GM19023 (cell line): ENCODE results near the gene TCEA3.
"Not testable (repeated sequence)": the region's sequence is repeated elsewhere in the genome, so short reads cannot be mapped to it uniquely, and the experiment has no call there.

Source experiments
- ATAC-seq: cut with Tn5 transposase; IDR thresholded peaks from one replicate; pipeline ENCODE4 v1.9.1; 2021; ENCODE audit warnings: mild to moderate bottlenecking, moderate library complexity; ENCODE audit not compliant: unreplicated experiment

TCEA3 gene

GRCh38 chr1:23394684-23395083 is 29.9 kb downstream of the TCEA3 start:
- no peak for ATAC-seq

GRCh38 chr1:23394181-23394580 is 30.4 kb downstream of the TCEA3 start:
- ATAC-seq = no peak

GRCh38 chr1:23393706-23394105 is 30.8 kb downstream of the TCEA3 start:
- ATAC-seq = no peak

GRCh38 chr1:23392125-23392855 is 32.3 kb downstream of the TCEA3 start:
- no peak for ATAC-seq

GRCh38 chr1:23389837-23390321 is 34.7 kb downstream of the TCEA3 start:
- ATAC-seq = no peak

GRCh38 chr1:23387494-23387893 is 37.1 kb downstream of the TCEA3 start:
- ATAC-seq = no peak

- no peak for ATAC-seq
Measured at GRCh38 chr1:23385119-23385621, 39.4 kb downstream of the TCEA3 start.

GRCh38 chr1:23384312-23385058 is 40.1 kb downstream of the TCEA3 start:
- ATAC-seq = no peak

GRCh38 chr1:23383577-23384311 is 40.8 kb downstream of the TCEA3 start:
- ATAC-seq = no peak

GRCh38 chr1:23381233-23381885 is 43.2 kb downstream of the TCEA3 start:
- no peak for ATAC-seq

- no peak for ATAC-seq
Measured at GRCh38 chr1:23380719-23381118, 43.8 kb downstream of the TCEA3 start.

GRCh38 chr1:23380236-23380635 is 44.3 kb downstream of the TCEA3 start:
- ATAC-seq = not testable (repeated sequence)

GRCh38 chr1:23376890-23377811 is 47.4 kb downstream of the TCEA3 start:
- ATAC-seq = no peak

GRCh38 chr1:23374079-23374735 is 50.3 kb downstream of the TCEA3 start:
- not testable (repeated sequence) for ATAC-seq

- ATAC-seq = no peak
Measured at GRCh38 chr1:23371987-23372880, 52.3 kb downstream of the TCEA3 start.

GRCh38 chr1:23370709-23371584 is 53.6 kb downstream of the TCEA3 start:
- no peak for ATAC-seq

GRCh38 chr1:23370330-23370708 is 54.2 kb downstream of the TCEA3 start:
- no peak for ATAC-seq
